ENCODE measurements around the gene GPR149. TPM values are rescaled to one million over a fixed set of nuclear protein-coding genes. Genes with fewer than 3 reads are reported as not detected.

Gene GPR149
- total and polyA plus RNA-seq, 2 of the 8 experiments (the other 6 are each of a cell fraction or from before 2014, with no cell fraction given): not detected

DNA sequence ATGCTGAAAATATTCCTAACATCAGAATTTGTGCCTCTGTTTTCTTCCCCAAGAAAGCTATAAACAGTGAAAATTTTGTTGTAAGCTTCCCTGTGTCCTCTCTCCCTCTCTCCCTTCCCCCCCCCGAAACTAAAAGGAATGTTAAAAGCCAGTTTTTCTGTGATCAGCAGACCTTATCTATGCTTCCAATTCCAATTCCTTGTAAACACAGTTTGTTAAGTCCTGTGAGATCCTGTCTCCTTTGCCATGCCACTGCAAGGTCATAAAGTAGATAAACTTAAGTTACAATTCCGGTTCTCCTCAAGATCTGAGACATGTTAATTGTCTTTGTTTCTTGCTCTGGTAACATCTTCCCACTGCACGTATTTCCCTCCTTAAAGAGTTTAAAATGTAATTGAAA, 62.8 kb downstream of the GPR149 start:
- Histone ChIP-seq H2BK12ac (ENCODE audit: low read depth, low read length) (no peak overlapping the region), H2BK20ac (ENCODE audit: low read length) (no peak overlapping the region), H3K36me3 (ENCODE audit: control insufficient read depth in 2 of 4, insufficient read depth in 4 of 4, low read length in 3 of 4) (no peaks in the 10 kb centered on the region), H3K4me1 (replicated peaks in 1 of 4; ENCODE audit: control insufficient read depth in 3 of 4, insufficient read depth in 4 of 4, low read length in 3 of 4) (no peaks in the 10 kb centered on the region), H2BK15ac (ENCODE audit: low read length) (no peak overlapping the region), H3K4me3 (ENCODE audit: extremely low read depth in 1 of 4, insufficient read depth in 2 of 4, low read depth in 3 of 4, low read length in 4 of 4) (no peak overlapping the region), H3K27me3 (replicated peaks in 1 of 4; ENCODE audit: control insufficient read depth in 3 of 4, extremely low read depth in 1 of 4, insufficient read depth in 3 of 4, low read length in 3 of 4) (no peaks in the 10 kb centered on the region), H3K79me2 (ENCODE audit: control insufficient read depth in 1 of 2, insufficient read depth in 2 of 2, low read length in 2 of 2) (no peaks in the 10 kb centered on the region), H4K5ac (ENCODE audit: insufficient read length, low read depth, low read length) (no peak overlapping the region), H3K9me3 (ENCODE audit: insufficient read depth in 2 of 2, low read depth in 1 of 2, low read length in 1 of 2) (no peaks in the 10 kb centered on the region), H2BK120ac (replicated peaks; ENCODE audit: low read depth, low read length) (no peak overlapping the region), H2BK5ac (ENCODE audit: low read depth, low read length) (no peak overlapping the region), H3K23me2 (ENCODE audit: low read depth, low read length) (no peaks in the 10 kb centered on the region), H2AK5ac (ENCODE audit: low read depth, low read length) (no peak overlapping the region), H2AFZ (ENCODE audit: low read length) (no peak overlapping the region), H3K9ac (replicated peaks in 1 of 4; ENCODE audit: extremely low read depth in 1 of 4, low read depth in 3 of 4, low read length in 3 of 4) (no peak overlapping the region), H3K79me1 (ENCODE audit: low read depth, low read length) (no peaks in the 10 kb centered on the region), H4K8ac (ENCODE audit: extremely low read depth, insufficient read depth, low read length) (no peak overlapping the region), H3K23ac (ENCODE audit: insufficient read length) (no peak overlapping the region), H3K4me2 (ENCODE audit: insufficient read depth in 1 of 2, low read depth in 2 of 2, low read length in 2 of 2) (no peak overlapping the region), H3K56ac (replicated peaks; ENCODE audit: insufficient read length, low read depth, low read length) (no peak overlapping the region), H4K20me1 (replicated peaks in 1 of 2; ENCODE audit: control insufficient read depth in 1 of 2, insufficient read depth in 2 of 2, low read length in 2 of 2) (no peaks in the 10 kb centered on the region), H3K27ac (ENCODE audit: low read depth, low read length) (no peak overlapping the region), H3K4ac (replicated peaks; ENCODE audit: insufficient read length, low read depth, low read length) (no peak overlapping the region), H4K91ac (replicated peaks; ENCODE audit: insufficient read length, low read length) (no peak overlapping the region), H3K18ac (ENCODE audit: extremely low read depth, low read length) (no peak overlapping the region), H3K14ac (ENCODE audit: insufficient read length) (no peak overlapping the region)
- ChIA-PET CTCF (ENCODE audit: partially characterized antibody) (no interaction called here), POLR2A (ENCODE audit: partially characterized antibody) (no interaction called here)
- no peak for DNase-seq (ENCODE audit: low read depth in 1 of 2, low spot score in 2 of 2)
- WGBS, 2 experiments (ENCODE audit: extremely low coverage in 1 of 2, insufficient coverage in 1 of 2, insufficient read length in 1 of 2, insufficient replicate concordance in 2 of 2, low coverage in 1 of 2, low lambda C conversion rate in 2 of 2, missing lambda C conversion rate in 1 of 2): 55% methylated on average over 3 of the region's 3 CpGs; no CpG with 5 or more reads in 1 of the 2 experiments
- FAIRE-seq: no peak
- no peak for TF ChIP-seq CHD1 (IDR thresholded peaks at IDR 0.05; ENCODE audit: low read depth, low read length)
- TF ChIP-seq RXRA (IDR thresholded peaks at IDR 0.05; ENCODE audit: insufficient read depth, low read depth, low read length): no peak
- no peak for TF ChIP-seq TBP (IDR thresholded peaks at IDR 0.05; ENCODE audit: low read depth, low read length)
- TF ChIP-seq, protein P1, sequence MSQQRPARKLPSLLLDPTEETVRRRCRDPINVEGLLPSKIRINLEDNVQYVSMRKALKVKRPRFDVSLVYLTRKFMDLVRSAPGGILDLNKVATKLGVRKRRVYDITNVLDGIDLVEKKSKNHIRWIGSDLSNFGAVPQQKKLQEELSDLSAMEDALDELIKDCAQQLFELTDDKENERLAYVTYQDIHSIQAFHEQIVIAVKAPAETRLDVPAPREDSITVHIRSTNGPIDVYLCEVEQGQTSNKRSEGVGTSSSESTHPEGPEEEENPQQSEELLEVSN (IDR thresholded peaks at IDR 0.05): no peak
- TF ChIP-seq RNF2 (IDR thresholded peaks at IDR 0.05; ENCODE audit: borderline replicate concordance, low read depth, low read length, missing control alignments, poor library complexity, severe bottlenecking): no peak
- TF ChIP-seq SP1 (IDR thresholded peaks at IDR 0.05; ENCODE audit: low read depth, low read length): no peak
- no peak for TF ChIP-seq TEAD4 (IDR thresholded peaks at IDR 0.05; ENCODE audit: low read depth, low read length)
- TF ChIP-seq GABPA (IDR thresholded peaks at IDR 0.05; ENCODE audit: borderline replicate concordance, insufficient read depth, low read length): no peak
- no peak for TF ChIP-seq BACH1 (IDR thresholded peaks at IDR 0.05; ENCODE audit: low read length)
- TF ChIP-seq GTF2F1 (IDR thresholded peaks at IDR 0.05; ENCODE audit: borderline replicate concordance, low read depth, low read length): no peak
- TF ChIP-seq BRCA1 (IDR thresholded peaks at IDR 0.05; ENCODE audit: low read depth, low read length): no peak
- no peak for TF ChIP-seq ASH2L (IDR thresholded peaks at IDR 0.05; ENCODE audit: low read length)
- no peak for TF ChIP-seq KDM4A (IDR thresholded peaks at IDR 0.05; ENCODE audit: low read depth, low read length, severe bottlenecking)
- TF ChIP-seq, protein P2, sequence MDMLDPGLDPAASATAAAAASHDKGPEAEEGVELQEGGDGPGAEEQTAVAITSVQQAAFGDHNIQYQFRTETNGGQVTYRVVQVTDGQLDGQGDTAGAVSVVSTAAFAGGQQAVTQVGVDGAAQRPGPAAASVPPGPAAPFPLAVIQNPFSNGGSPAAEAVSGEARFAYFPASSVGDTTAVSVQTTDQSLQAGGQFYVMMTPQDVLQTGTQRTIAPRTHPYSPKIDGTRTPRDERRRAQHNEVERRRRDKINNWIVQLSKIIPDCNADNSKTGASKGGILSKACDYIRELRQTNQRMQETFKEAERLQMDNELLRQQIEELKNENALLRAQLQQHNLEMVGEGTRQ (IDR thresholded peaks at IDR 0.05; ENCODE audit: low read length): no peak

All from H1 (cell line).